Measurements from ENCODE around the gene GAA.

Gene GAA

GRCh38 chr17:80104956-80105375 is 3.6 kb downstream of the GAA start:
- DNase-seq: no peak

- DNase-seq: peak; percentile 76
Measured at GRCh38 chr17:80105762-80106161, 4.4 kb downstream of the GAA start.

- peak; percentile 56 for DNase-seq
Measured at GRCh38 chr17:80106176-80106575, 4.8 kb downstream of the GAA start.

DNA sequence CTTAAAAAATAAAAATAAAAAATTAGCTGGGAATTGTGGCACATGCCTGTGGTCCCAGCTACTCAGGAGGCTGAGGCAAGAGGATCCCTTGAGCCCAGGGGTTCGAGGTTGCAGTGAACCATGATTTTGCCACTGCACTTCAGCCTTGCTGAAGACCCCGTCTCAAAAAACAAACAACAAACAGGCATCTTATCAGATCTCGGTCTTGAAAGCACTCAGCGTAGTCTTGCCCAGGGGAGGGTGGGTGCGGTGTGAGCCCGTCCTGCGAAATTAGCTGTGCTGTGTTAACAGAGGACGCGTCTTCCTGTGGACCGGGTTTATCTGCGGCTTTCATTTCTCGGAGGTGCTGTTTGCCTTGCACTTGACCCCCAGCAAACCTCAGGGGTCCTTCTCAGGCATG is 5.4 kb downstream of the GAA start:
- no peak for DNase-seq

GRCh38 chr17:80107231-80108021 is 6.0 kb downstream of the GAA start:
- no peak for DNase-seq

- no peak for DNase-seq
Measured at GRCh38 chr17:80108036-80108971, 6.9 kb downstream of the GAA start.

DNA sequence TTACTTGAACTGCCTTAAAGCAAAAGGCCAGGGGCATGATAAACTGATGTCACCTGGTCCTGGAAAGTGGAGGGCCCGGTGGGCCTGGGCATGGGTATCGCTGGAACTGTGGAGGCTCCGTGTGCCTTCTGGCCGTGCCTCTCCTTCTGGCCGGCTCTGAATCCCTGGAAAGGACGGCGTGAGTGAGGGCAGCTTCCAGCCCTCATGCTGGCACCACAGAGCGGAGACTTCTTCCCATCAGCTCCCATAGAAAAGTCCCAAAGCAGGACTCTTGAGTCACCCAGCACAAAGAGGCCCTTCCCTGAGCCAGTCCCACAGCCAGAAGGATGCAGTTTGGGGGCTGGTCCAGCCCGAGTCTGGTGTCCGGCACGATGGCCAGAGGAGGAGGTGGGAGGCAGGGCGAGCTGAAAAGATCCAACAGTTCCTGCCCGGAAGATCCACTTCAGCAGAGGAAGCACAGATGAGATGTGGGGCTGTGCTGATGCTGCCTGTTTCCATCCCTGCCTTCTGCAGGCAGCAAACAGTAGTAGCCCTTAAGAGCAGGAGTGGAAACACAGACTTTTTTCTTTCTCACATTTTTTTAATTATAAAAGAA is 7.8 kb downstream of the GAA start:
- DNase-seq: no peak

DNA sequence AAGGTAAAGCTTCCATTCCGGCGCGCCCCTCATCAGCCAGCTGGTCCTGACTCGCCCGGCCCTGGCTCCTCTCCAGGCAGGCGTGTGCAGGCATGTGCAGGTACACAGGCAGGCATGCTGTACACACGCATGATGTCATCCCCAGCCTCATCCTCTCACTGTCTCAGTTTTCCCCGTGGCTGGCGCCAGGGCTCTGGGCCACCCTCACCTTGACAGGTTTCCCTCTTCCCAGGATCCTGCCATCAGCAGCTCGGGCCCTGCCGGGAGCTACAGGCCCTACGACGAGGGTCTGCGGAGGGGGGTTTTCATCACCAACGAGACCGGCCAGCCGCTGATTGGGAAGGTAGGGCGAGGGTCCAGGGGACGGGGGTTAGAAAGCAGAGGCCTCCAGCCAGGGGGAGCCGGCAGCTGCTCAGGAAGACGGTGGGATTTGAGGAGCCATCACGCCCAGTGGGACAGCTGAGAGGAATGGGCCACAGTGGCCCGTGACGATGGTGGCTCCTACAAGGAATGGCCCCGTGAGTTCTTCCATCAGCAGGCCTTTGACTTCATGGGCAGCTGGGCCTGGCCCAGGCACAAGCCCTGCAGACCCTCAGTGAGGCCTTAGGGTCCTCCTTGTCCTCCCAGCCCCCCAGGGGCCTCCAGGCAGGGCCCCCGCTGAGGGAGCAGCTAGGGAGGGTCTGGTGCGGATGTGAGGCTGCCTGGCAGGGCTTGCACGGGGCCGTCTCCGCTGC is 8.5 kb downstream of the GAA start:
- peak; percentile 93 for DNase-seq

DNA sequence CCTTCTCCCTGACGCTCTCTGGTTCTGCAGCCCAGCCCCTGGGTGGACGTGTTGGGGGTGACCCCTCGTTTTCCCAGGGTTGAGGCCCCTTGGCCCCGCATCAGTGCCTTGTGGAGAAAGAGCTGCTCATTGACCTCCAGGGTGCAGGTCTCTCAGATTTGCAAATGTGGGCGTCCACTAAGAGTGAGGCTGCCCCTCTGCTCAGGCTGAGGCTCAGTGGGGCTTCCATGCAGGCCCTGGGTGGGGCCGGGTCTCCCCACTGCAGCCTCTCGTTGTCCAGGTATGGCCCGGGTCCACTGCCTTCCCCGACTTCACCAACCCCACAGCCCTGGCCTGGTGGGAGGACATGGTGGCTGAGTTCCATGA is 9.0 kb downstream of the GAA start:
- no peak for DNase-seq

DNA sequence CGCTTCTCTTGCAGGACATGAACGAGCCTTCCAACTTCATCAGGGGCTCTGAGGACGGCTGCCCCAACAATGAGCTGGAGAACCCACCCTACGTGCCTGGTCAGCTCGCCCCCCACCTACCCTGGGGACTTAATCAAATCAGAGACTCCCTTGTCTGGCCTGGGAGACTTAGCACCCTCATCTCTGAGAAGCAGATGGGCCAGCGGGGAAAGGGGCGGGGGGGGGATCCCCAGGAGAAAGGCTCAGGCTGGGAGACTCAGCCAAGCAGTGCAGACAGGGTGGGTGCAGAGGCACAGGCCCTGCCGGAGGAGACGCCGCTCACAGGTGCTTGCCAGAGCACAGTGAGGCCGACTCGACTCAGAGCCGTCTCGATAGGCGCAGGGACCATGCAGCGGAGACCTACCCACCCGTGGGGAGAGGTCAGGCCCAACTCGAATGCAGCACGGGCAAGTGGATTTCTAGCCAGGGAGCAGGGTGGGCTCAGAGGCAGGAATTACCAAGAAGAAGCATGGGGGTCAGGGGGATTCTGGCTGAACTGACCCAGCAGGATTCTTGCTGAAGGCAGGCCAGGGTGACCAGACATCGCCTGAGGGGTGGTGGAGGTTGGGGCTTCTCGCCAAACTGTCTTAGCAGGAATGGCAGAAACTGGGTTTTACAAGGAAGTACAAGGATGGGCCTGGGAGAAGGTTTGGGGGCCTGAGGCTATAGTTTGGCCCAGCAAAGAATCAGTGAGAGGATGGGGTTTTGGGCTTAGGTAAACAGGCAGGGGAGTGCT is 9.7 kb downstream of the GAA start:
- DNase-seq: no peak

DNA sequence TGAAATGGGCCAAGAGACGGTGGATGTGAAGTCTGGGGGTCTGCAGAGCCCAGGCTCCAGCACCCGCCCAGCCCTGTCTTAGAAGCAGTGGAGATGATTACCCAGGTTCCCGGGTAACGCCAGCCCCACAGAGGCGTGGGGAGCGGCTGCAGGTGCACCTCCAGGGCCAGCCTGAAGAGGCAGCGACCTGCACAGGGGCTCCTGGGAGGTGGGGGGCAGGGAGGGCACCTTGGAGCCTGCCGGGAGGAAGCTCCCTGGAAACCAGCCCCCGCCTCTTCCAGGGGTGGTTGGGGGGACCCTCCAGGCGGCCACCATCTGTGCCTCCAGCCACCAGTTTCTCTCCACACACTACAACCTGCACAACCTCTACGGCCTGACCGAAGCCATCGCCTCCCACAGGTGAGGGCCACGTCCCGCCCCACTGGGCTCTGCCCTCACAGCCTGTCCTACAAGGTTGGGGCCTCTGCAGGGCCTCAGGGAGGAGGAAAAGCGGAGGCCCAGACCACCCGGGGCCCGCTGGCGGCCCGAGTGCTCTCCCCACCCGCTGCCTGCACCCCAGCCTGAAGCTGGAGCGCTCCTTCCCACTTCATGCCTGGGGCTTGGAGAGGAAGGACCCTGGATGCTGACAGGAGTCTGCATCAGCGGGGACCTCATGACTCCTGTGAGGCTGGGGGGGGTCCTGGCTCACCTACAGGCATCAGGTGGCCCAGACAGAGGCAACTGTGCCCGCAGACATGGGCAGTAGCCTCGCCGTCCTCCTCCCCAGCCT is 10.5 kb downstream of the GAA start:
- DNase-seq: no peak

GRCh38 chr17:80112471-80113032 is 11.2 kb downstream of the GAA start:
- DNase-seq: no peak

GRCh38 chr17:80113033-80113484 is 11.7 kb downstream of the GAA start:
- DNase-seq: no peak

- no peak for DNase-seq
Measured at GRCh38 chr17:80114758-80115157, 13.4 kb downstream of the GAA start.

DNA sequence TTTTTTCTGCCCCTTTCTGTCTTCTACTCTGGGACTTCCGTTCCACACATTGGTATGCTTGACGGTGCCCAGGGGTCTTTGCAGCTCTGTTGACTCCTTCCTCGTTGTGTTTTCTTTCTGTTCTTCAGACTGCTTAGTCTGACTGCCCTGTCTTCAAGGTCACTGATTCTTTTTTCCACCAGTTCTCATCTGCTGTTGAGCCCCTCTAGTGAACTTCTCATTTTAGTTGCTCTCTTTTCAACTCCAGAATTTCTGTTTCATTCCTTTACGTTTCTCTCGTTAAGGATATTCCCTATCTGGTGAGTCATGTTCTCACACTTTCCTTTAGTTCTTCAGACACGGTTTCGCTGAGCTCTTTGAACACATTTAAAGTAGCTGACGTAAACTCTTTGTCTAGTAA is 13.8 kb downstream of the GAA start:
- no peak for DNase-seq

GRCh38 chr17:80116276-80116920 is 15.0 kb downstream of the GAA start:
- DNase-seq: no peak

DNA sequence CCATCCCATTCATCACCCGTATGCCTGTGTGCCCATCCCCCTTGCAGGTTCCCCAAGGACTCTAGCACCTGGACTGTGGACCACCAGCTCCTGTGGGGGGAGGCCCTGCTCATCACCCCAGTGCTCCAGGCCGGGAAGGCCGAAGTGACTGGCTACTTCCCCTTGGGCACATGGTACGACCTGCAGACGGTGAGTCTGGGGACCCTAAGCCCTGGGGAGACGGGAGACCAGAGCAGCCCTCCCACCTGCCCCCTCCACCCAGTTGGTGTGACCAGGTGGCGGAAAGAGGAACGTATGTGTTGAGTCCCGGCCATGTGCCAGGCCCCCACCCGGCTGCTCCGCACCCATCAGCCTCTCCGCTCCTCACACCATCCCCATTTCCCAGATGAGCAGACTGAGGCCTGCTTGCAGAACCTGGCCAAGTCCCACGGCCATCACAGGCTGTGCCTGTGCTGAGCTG is 15.6 kb downstream of the GAA start:
- DNase-seq: no peak

- no peak for DNase-seq
Measured at GRCh38 chr17:80117491-80118401, 16.4 kb downstream of the GAA start.
